Vagina (tissue), 2 donors: Measurements from ENCODE around the gene PRSS27.

Source experiments
- CTCF ChIP-seq, 3 experiments: fragments of 450-650 bp in 2 of 3; fragments of 200-600 bp in 1 of 3; sonication (generic) in 1 of 3; IDR thresholded peaks; one replicate each; pipeline ENCODE4 v1.5.1; 2017 to 2019; ENCODE audit warnings: antibody characterized with exemption in 3 of 3, mild to moderate bottlenecking in 2 of 3, moderate library complexity in 2 of 3
- POLR2A ChIP-seq, 2 donors: fragments of 450-650 bp; IDR thresholded peaks; one replicate each; pipeline ENCODE4 v1.6.1; 2017; ENCODE audit warnings: antibody characterized with exemption in 2 of 2, mild to moderate bottlenecking in 2 of 2, moderate library complexity in 2 of 2
- POLR2AphosphoS5 ChIP-seq, 2 donors: sonication (generic); formaldehyde crosslinking; IDR thresholded peaks; one replicate each; pipeline ENCODE4 v1.9.0; 2017; ENCODE audit warnings: antibody characterized with exemption in 2 of 2, mild to moderate bottlenecking in 2 of 2, low read depth in 1 of 2; ENCODE audit not compliant: insufficient read depth in 1 of 2

- TF ChIP-seq CTCF (IDR thresholded peaks at IDR 0.05), result no peak
- TF ChIP-seq POLR2AphosphoS5 (IDR thresholded peaks at IDR 0.05; ENCODE audit: insufficient read depth in 1 of 2, low read depth in 1 of 2), result no peak
- no peak for TF ChIP-seq POLR2A (IDR thresholded peaks at IDR 0.05)
These were observed 29.5 kb upstream of the PRSS27 start for GRCh38 chr16:2749476-2749875.
